ENCODE measurements around the gene UTS2R.

DNA sequence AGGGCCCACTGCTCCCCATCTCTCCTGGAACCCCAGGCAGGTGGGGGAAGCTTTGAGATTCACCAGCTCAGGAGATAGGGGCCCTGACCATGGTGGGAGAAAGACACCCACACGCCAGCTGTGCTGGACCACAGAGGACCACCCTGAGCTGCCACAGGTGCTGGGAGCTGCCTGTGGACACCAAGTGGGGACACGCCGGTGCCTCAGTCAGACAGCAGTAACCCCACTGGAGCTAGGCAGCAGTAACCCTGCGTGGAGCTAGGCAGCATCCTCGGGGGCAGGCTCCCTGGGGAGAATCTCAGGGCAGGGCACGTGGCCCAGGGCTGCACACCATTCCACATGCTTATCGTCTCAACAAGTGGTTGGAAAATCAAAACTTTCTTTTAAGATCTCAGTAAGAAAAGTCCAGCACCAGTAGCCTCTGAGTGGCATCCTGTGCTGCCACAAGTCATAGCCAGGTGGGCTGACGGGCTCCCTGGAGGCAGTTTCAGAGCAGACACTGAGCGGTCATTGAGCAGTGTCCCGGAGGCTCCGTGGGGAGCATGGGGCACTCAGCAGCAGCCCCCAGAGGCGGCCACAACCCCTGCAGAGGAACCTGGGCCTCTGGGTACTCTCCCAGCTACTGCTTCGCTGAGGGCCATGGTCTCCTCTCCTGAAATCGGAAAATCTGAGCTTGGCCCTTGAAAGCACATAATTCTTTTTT is 38.6 kb downstream of the UTS2R start:
- TF ChIP-seq ELF4 (CRISPR knock-in tag; IDR thresholded peaks at IDR 0.05; ENCODE audit: low read depth) = no peak
- TF ChIP-seq, protein P1, sequence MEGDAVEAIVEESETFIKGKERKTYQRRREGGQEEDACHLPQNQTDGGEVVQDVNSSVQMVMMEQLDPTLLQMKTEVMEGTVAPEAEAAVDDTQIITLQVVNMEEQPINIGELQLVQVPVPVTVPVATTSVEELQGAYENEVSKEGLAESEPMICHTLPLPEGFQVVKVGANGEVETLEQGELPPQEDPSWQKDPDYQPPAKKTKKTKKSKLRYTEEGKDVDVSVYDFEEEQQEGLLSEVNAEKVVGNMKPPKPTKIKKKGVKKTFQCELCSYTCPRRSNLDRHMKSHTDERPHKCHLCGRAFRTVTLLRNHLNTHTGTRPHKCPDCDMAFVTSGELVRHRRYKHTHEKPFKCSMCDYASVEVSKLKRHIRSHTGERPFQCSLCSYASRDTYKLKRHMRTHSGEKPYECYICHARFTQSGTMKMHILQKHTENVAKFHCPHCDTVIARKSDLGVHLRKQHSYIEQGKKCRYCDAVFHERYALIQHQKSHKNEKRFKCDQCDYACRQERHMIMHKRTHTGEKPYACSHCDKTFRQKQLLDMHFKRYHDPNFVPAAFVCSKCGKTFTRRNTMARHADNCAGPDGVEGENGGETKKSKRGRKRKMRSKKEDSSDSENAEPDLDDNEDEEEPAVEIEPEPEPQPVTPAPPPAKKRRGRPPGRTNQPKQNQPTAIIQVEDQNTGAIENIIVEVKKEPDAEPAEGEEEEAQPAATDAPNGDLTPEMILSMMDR (IDR thresholded peaks at IDR 0.05) = no peak
- TF ChIP-seq CREB1 (CRISPR knock-in tag; IDR thresholded peaks at IDR 0.05) = no peak
- no peak for TF ChIP-seq ETV6 (CRISPR knock-in tag; IDR thresholded peaks at IDR 0.05)

Data from WTC11 (cell line).